ENCODE results near the gene TRAF2. TPM values are rescaled to one million over a fixed set of nuclear protein-coding genes. Genes with fewer than 3 reads are reported as not detected.

TRAF2 gene
- total and polyA plus RNA-seq, 9 of the 15 experiments (the other 6 are each of a cell fraction or from before 2014, with no cell fraction given): 0.24 to 45.2 (median 18.0) TPM

DNA sequence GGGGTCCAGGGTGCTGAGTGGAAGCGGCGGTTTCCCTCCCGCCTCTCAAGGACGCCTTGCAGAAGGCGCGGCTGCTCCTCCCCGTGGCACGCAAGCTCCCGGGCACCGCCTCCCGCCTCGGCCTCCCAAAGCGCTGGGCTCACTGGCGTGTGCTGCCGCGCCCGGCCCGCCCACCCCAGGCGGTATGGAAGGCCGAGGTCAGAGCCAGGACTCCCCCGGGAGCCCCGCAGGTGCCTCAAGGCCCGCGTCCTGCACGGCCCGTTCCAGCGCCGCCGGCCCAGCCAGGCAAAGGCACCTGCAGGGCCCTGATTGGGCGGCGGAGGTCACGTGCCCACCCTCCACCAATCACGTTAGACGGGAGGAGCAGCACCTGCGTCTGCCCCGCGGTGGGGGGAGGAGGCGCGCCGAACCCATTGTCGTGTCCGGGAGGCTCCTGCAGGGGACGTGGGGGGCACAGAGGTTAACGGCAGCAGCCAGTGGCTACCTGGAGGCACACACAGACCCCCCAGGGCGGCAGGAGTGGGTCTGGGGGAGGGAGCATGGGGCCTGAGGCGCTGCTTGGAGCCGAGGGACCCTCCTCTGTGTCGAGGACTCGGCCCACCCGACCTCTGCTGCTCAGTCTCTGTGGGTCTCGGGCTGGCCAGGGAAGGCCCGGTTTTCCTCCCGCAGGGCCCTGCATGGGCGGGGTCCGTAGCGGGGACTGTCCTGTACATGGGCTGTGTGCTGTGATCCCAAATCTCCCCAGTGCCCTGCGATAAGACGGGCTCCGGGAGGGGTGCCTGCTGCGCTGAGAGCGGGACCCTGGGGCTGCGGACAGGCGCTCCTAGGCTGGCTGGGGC, 63.7 kb downstream of the TRAF2 start (continued):
- TF ChIP-seq GATA2 (CRISPR knock-in tag; IDR thresholded peaks at IDR 0.05): no peak
- TF ChIP-seq, protein P1, sequence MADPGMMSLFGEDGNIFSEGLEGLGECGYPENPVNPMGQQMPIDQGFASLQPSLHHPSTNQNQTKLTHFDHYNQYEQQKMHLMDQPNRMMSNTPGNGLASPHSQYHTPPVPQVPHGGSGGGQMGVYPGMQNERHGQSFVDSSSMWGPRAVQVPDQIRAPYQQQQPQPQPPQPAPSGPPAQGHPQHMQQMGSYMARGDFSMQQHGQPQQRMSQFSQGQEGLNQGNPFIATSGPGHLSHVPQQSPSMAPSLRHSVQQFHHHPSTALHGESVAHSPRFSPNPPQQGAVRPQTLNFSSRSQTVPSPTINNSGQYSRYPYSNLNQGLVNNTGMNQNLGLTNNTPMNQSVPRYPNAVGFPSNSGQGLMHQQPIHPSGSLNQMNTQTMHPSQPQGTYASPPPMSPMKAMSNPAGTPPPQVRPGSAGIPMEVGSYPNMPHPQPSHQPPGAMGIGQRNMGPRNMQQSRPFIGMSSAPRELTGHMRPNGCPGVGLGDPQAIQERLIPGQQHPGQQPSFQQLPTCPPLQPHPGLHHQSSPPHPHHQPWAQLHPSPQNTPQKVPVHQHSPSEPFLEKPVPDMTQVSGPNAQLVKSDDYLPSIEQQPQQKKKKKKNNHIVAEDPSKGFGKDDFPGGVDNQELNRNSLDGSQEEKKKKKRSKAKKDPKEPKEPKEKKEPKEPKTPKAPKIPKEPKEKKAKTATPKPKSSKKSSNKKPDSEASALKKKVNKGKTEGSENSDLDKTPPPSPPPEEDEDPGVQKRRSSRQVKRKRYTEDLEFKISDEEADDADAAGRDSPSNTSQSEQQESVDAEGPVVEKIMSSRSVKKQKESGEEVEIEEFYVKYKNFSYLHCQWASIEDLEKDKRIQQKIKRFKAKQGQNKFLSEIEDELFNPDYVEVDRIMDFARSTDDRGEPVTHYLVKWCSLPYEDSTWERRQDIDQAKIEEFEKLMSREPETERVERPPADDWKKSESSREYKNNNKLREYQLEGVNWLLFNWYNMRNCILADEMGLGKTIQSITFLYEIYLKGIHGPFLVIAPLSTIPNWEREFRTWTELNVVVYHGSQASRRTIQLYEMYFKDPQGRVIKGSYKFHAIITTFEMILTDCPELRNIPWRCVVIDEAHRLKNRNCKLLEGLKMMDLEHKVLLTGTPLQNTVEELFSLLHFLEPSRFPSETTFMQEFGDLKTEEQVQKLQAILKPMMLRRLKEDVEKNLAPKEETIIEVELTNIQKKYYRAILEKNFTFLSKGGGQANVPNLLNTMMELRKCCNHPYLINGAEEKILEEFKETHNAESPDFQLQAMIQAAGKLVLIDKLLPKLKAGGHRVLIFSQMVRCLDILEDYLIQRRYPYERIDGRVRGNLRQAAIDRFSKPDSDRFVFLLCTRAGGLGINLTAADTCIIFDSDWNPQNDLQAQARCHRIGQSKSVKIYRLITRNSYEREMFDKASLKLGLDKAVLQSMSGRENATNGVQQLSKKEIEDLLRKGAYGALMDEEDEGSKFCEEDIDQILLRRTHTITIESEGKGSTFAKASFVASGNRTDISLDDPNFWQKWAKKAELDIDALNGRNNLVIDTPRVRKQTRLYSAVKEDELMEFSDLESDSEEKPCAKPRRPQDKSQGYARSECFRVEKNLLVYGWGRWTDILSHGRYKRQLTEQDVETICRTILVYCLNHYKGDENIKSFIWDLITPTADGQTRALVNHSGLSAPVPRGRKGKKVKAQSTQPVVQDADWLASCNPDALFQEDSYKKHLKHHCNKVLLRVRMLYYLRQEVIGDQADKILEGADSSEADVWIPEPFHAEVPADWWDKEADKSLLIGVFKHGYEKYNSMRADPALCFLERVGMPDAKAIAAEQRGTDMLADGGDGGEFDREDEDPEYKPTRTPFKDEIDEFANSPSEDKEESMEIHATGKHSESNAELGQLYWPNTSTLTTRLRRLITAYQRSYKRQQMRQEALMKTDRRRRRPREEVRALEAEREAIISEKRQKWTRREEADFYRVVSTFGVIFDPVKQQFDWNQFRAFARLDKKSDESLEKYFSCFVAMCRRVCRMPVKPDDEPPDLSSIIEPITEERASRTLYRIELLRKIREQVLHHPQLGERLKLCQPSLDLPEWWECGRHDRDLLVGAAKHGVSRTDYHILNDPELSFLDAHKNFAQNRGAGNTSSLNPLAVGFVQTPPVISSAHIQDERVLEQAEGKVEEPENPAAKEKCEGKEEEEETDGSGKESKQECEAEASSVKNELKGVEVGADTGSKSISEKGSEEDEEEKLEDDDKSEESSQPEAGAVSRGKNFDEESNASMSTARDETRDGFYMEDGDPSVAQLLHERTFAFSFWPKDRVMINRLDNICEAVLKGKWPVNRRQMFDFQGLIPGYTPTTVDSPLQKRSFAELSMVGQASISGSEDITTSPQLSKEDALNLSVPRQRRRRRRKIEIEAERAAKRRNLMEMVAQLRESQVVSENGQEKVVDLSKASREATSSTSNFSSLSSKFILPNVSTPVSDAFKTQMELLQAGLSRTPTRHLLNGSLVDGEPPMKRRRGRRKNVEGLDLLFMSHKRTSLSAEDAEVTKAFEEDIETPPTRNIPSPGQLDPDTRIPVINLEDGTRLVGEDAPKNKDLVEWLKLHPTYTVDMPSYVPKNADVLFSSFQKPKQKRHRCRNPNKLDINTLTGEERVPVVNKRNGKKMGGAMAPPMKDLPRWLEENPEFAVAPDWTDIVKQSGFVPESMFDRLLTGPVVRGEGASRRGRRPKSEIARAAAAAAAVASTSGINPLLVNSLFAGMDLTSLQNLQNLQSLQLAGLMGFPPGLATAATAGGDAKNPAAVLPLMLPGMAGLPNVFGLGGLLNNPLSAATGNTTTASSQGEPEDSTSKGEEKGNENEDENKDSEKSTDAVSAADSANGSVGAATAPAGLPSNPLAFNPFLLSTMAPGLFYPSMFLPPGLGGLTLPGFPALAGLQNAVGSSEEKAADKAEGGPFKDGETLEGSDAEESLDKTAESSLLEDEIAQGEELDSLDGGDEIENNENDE (IDR thresholded peaks at IDR 0.05; ENCODE audit: low read depth, low read length): no peak
- TF ChIP-seq MXI1 (IDR thresholded peaks at IDR 0.05; ENCODE audit: low read depth, low read length): no peak
- TF ChIP-seq TBP (optimal IDR thresholded peaks at IDR 0.05; ENCODE audit: low read depth, low read length): peak; percentile 53
- peak; percentile 80; the same call in 1 of the 2 replicates for TF ChIP-seq MBD2 (IDR thresholded peaks at IDR 0.05; ENCODE audit: borderline replicate concordance, low read depth)
- TF ChIP-seq TAF1 (IDR thresholded peaks at IDR 0.05; ENCODE audit: control insufficient read depth, extremely low read depth, insufficient read depth, low read length, severe bottlenecking): peak; percentile 16
- TF ChIP-seq SUPT5H (IDR thresholded peaks at IDR 0.05): peak; percentile 55
- peak; percentile 90 for TF ChIP-seq ZFX (CRISPR knock-in tag; IDR thresholded peaks at IDR 0.05)
- no peak for TF ChIP-seq ZNF75A (CRISPR knock-in tag; IDR thresholded peaks at IDR 0.05)
- TF ChIP-seq SIN3B (IDR thresholded peaks at IDR 0.05; ENCODE audit: low read depth): no peak
- peak; percentile 65 for TF ChIP-seq CREM (IDR thresholded peaks at IDR 0.05; ENCODE audit: low read depth)
- TF ChIP-seq, protein P2, sequence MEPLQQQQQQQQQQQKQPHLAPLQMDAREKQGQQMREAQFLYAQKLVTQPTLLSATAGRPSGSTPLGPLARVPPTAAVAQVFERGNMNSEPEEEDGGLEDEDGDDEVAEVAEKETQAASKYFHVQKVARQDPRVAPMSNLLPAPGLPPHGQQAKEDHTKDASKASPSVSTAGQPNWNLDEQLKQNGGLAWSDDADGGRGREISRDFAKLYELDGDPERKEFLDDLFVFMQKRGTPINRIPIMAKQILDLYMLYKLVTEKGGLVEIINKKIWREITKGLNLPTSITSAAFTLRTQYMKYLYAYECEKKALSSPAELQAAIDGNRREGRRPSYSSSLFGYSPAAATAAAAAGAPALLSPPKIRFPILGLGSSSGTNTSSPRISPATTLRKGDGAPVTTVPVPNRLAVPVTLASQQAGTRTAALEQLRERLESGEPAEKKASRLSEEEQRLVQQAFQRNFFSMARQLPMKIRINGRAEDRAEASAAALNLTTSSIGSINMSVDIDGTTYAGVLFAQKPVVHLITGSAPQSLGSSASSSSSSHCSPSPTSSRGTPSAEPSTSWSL (CRISPR knock-in tag; IDR thresholded peaks at IDR 0.05; ENCODE audit: borderline replicate concordance): no peak
- TF ChIP-seq RBM22 (IDR thresholded peaks at IDR 0.05; ENCODE audit: low read depth, low read length, poor library complexity, severe bottlenecking): no peak
- TF ChIP-seq ZNF507 (tag; conservative IDR thresholded peaks at IDR 0.05): no peak
- TF ChIP-seq ATF7 (IDR thresholded peaks at IDR 0.05): peak; percentile 58
